CD4-positive, alpha-beta memory T cell (primary cell): ENCODE measurements around the gene STK32C. TPM values are rescaled to one million over a fixed set of nuclear protein-coding genes. Genes with fewer than 3 reads are reported as not detected.

Experiments used
- CTCF ChIA-PET: fragments of 350-600 bp; sonication (Branson Sonifier 250); formaldehyde crosslinking; loops from one replicate; lab custom pipeline; 2021; ENCODE audit warnings: inconsistent platforms; ENCODE audit not compliant: partially characterized antibody; lab: Charles Lee
- POLR2A ChIA-PET: fragments of 350-600 bp; sonication (Branson Sonifier 250); formaldehyde crosslinking; loops from one replicate; lab custom pipeline; 2021; ENCODE audit not compliant: partially characterized antibody; lab: Charles Lee
- DNase-seq, 5 donors: peaks; one replicate each; pipeline versions ENCODE4 v3.0.0 to v3.0.0-alpha.2; 2020 to 2022; ENCODE audit warnings: mixed read lengths in 1 of 5
- H3K27ac ChIP-seq: one replicate; pipeline ENCODE4 v1.7.0; 2013; ENCODE audit warnings: low read depth, low read length
- H3K27me3 ChIP-seq: 2 replicates; pipeline ENCODE4 v1.7.0; 2013; ENCODE audit warnings: mild to moderate bottlenecking, low read length, moderate library complexity; ENCODE audit not compliant: insufficient read depth
- H3K36me3 ChIP-seq: 2 replicates; pipeline ENCODE4 v1.7.0; 2013; ENCODE audit warnings: mild to moderate bottlenecking, low read length, moderate library complexity; ENCODE audit not compliant: insufficient read depth
- H3K4me1 ChIP-seq: 2 replicates; pipeline ENCODE4 v1.7.0; 2013; ENCODE audit warnings: mild to moderate bottlenecking, low read length, moderate library complexity; ENCODE audit not compliant: insufficient read depth
- H3K4me3 ChIP-seq, 2 donors: one replicate each; pipeline ENCODE4 v1.7.0; 2013; ENCODE audit warnings: low read length in 2 of 2, mild to moderate bottlenecking in 1 of 2
- H3K9me3 ChIP-seq, 2 donors: one replicate each; pipeline ENCODE4 v1.7.0; 2013; ENCODE audit warnings: low read length in 2 of 2, control low read depth in 1 of 2; ENCODE audit not compliant: control insufficient read depth in 1 of 2
- H3K27ac Mint-ChIP-seq, 7 donors: one replicate each; pipeline ENCODE4 v1.8.0; 2020 to 2021; ENCODE audit warnings: mixed read lengths in 7 of 7, mild to moderate bottlenecking in 6 of 7, inconsistent platforms in 3 of 7, moderate library complexity in 3 of 7
- H3K27me3 Mint-ChIP-seq, 2 donors: one replicate each; pipeline ENCODE4 v1.8.0; 2020 to 2021; ENCODE audit warnings: mixed read lengths in 2 of 2
- H3K36me3 Mint-ChIP-seq, 2 donors: one replicate each; pipeline ENCODE4 v1.8.0; 2020 to 2021; ENCODE audit warnings: mixed read lengths in 2 of 2, inconsistent platforms in 1 of 2, mild to moderate bottlenecking in 1 of 2
- H3K4me1 Mint-ChIP-seq, 4 donors: one replicate each; pipeline ENCODE4 v1.8.0; 2020 to 2021; ENCODE audit warnings: mixed read lengths in 4 of 4, mild to moderate bottlenecking in 1 of 4
- H3K4me3 Mint-ChIP-seq, 8 donors: one replicate each; pipeline ENCODE4 v1.8.0; 2020 to 2021; ENCODE audit warnings: mixed read lengths in 8 of 8, mild to moderate bottlenecking in 7 of 8, moderate library complexity in 6 of 8, inconsistent platforms in 3 of 8
- H3K9me3 Mint-ChIP-seq, 8 donors: one replicate each; pipeline ENCODE4 v1.8.0; 2020 to 2021; ENCODE audit warnings: mixed read lengths in 8 of 8, mild to moderate bottlenecking in 5 of 8, inconsistent platforms in 3 of 8, moderate library complexity in 1 of 8
- intact Hi-C: fragments of 100-400 bp; cut with micrococcal nuclease; formaldehyde crosslinking; loops from one replicate; pipeline ENCODE4 v1.15.1; 2023
- polyA plus RNA-seq, 2 donors: library from polyadenylated mRNA; unstranded; fragments of 300-500 nt; fragmentation: Illumina TruSeq; gene quantifications; one replicate each; pipeline ENCODE4 v1.2.3, GENCODE V29; 2021
- total RNA-seq, 2 experiments: library from RNA; stranded (reverse); gene quantifications; one replicate each; pipeline ENCODE4 v1.2.3, GENCODE V29; 2021

STK32C gene
- total and polyA plus RNA-seq, 4 experiments from 2014 or later, result 7.5 to 14.7 (median 10.6) TPM

DNA sequence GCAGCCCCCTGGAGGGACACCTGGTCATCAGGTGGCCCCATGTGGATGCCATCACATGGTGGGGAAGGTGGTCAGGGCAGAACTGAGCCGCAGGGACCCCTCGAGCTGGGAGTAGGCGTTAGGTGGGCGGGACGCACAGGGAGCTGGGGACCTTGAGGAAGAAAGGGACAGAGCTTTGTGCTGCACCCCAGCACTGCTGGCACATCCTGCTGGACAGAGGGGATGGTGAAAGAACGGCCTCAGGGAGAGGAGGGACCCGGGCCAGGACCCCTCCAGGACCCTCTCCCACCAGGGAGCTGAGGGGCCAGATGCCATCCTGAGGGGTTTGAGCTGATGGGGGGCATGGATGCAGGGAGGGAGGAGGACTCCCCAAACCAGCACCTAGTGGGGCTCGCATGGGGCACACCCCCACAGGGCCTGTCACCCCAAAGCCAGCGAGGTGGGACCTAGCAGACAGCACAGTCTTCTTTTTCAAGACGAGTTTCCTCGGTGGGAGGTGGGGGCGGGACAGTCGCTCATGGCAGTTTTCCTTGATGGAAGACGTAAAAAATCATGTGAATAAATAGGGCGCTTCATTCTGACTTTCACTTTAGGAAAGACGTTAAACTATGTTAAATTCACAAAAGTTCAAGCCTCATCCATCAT is 43.3 kb downstream of the STK32C start:
- intact Hi-C loops, result no loop called here
- Histone ChIP-seq H3K27ac (no peak overlapping the region), H3K27me3 (no peaks in the 10 kb centered on the region), H3K36me3 (no peaks in the 10 kb centered on the region), H3K4me3 (no peak overlapping the region), H3K4me1 (peaks cover 6% of the 10 kb centered on the region), H3K9me3 (no peaks in the 10 kb centered on the region)
- H3K4me3 Mint-ChIP-seq, result no peak overlapping the region
- DNase-seq, result no peak
- ChIA-PET CTCF (no interaction called here), POLR2A (no interaction called here)
- no peaks in the 10 kb centered on the region for H3K36me3 Mint-ChIP-seq
- no peaks in the 10 kb centered on the region for H3K9me3 Mint-ChIP-seq
- H3K4me1 Mint-ChIP-seq, result peaks cover 8 to 15% (median 13%) of the 10 kb centered on the region in 4 donors
- peak overlapping the region in 1 of 7 donors; percentile 62 for H3K27ac Mint-ChIP-seq
- H3K27me3 Mint-ChIP-seq, result no peaks in the 10 kb centered on the region

- H3K4me3 Mint-ChIP-seq, result no peak overlapping the region
- POLR2A ChIA-PET, result no interaction called here
- H3K27ac Mint-ChIP-seq, result no peak overlapping the region
Measured at GRCh38 chr10:132263866-132264265, 43.9 kb downstream of the STK32C start.

GRCh38 chr10:132259702-132260482 is 47.9 kb downstream of the STK32C start:
- no peak overlapping the region for H3K27ac Mint-ChIP-seq
- H3K4me1 Mint-ChIP-seq, result peaks cover 2 to 10% (median 4%) of the 10 kb centered on the region in 4 donors
- H3K36me3 Mint-ChIP-seq, result no peaks in the 10 kb centered on the region

More at GRCh38 chr10:132263866-132264265, 43.9 kb downstream of the STK32C start:
- no peak overlapping the region for H3K4me3 ChIP-seq
- H3K4me1 ChIP-seq, result peaks cover 6% of the 10 kb centered on the region
- Mint-ChIP-seq H3K36me3 (no peaks in the 10 kb centered on the region), H3K27me3 (no peaks in the 10 kb centered on the region), H3K4me1 (peaks cover 8 to 15% (median 13%) of the 10 kb centered on the region in 4 donors), H3K9me3 (no peaks in the 10 kb centered on the region)
- CTCF ChIA-PET, result no interaction called here
- no peaks in the 10 kb centered on the region for H3K9me3 ChIP-seq
- H3K27me3 ChIP-seq, result no peaks in the 10 kb centered on the region
- H3K36me3 ChIP-seq, result no peaks in the 10 kb centered on the region
- intact Hi-C loops, result no loop called here
- H3K27ac ChIP-seq, result no peak overlapping the region
- DNase-seq, result no peak

GRCh38 chr10:132258423-132258822 is 49.3 kb downstream of the STK32C start:
- no peaks in the 10 kb centered on the region for H3K27me3 ChIP-seq
- Mint-ChIP-seq H3K36me3 (no peaks in the 10 kb centered on the region), H3K4me3 (no peak overlapping the region), H3K27ac (peak overlapping the region in 1 of 7 donors; percentile 35), H3K9me3 (no peaks in the 10 kb centered on the region), H3K4me1 (peaks cover 2 to 9% (median 5%) of the 10 kb centered on the region in 4 donors), H3K27me3 (no peaks in the 10 kb centered on the region)
- H3K9me3 ChIP-seq, result no peaks in the 10 kb centered on the region
- H3K4me3 ChIP-seq, result no peak overlapping the region
- intact Hi-C loops, result no loop called here
- DNase-seq, result no peak
- H3K27ac ChIP-seq, result no peak overlapping the region
- ChIA-PET POLR2A (no interaction called here), CTCF (no interaction called here)
- H3K4me1 ChIP-seq, result peaks cover 3% of the 10 kb centered on the region
- no peaks in the 10 kb centered on the region for H3K36me3 ChIP-seq

More at GRCh38 chr10:132259702-132260482, 47.9 kb downstream of the STK32C start:
- H3K4me3 ChIP-seq, result no peak overlapping the region
- H3K27me3 ChIP-seq, result no peaks in the 10 kb centered on the region
- peaks cover 3% of the 10 kb centered on the region for H3K4me1 ChIP-seq
- no peak overlapping the region for H3K27ac ChIP-seq
- no peak overlapping the region for H3K4me3 Mint-ChIP-seq
- ChIA-PET CTCF (no interaction called here), POLR2A (no interaction called here)
- DNase-seq, result no peak
- intact Hi-C loops, result no loop called here
- H3K9me3 Mint-ChIP-seq, result no peaks in the 10 kb centered on the region
- no peaks in the 10 kb centered on the region for H3K9me3 ChIP-seq
- no peaks in the 10 kb centered on the region for H3K27me3 Mint-ChIP-seq
- no peaks in the 10 kb centered on the region for H3K36me3 ChIP-seq

DNA sequence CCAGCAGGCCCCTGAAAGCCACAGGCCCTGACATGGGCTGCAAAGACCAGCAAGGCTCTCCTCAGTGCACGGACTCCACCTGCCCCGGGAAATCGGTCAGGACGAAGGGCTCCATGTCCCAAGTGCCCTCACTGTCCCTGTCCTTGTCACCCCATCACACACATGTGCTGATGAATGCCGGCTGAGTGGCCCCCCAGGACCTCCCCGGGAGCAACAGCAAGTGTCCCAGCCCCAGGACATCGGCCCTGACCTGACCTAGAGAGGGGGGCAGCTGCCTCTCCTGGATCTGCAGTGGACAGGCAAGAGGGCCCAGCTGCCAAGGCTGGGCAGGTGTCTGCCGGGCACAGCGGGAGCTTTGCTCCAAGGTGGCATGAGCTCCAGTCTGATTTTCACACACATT is 49.8 kb downstream of the STK32C start:
- Mint-ChIP-seq H3K36me3 (no peaks in the 10 kb centered on the region), H3K9me3 (no peaks in the 10 kb centered on the region)

GRCh38 chr10:132257271-132257670 is 50.5 kb downstream of the STK32C start:
- ChIA-PET CTCF (no interaction called here), POLR2A (no interaction called here)
- Mint-ChIP-seq H3K27me3 (no peaks in the 10 kb centered on the region), H3K36me3 (no peaks in the 10 kb centered on the region), H3K9me3 (no peaks in the 10 kb centered on the region), H3K4me3 (no peak overlapping the region), H3K27ac (no peak overlapping the region), H3K4me1 (peaks cover 2 to 9% (median 5%) of the 10 kb centered on the region in 4 donors)
- intact Hi-C loops, result no loop called here
- Histone ChIP-seq H3K27ac (no peak overlapping the region), H3K9me3 (no peaks in the 10 kb centered on the region), H3K36me3 (no peaks in the 10 kb centered on the region), H3K27me3 (no peaks in the 10 kb centered on the region), H3K4me1 (peaks cover 3% of the 10 kb centered on the region), H3K4me3 (no peak overlapping the region)
- DNase-seq, result no peak

More for the DNA sequence above, 49.8 kb downstream of the STK32C start:
- no peak for DNase-seq
- CTCF ChIA-PET, result no interaction called here
- no peak overlapping the region for H3K27ac ChIP-seq
- POLR2A ChIA-PET, result no interaction called here
- H3K27me3 ChIP-seq, result no peaks in the 10 kb centered on the region
- peaks cover 2 to 9% (median 5%) of the 10 kb centered on the region in 4 donors for H3K4me1 Mint-ChIP-seq
- H3K4me1 ChIP-seq, result peaks cover 3% of the 10 kb centered on the region
- H3K36me3 ChIP-seq, result no peaks in the 10 kb centered on the region
- H3K4me3 Mint-ChIP-seq, result no peak overlapping the region
- no peak overlapping the region for H3K27ac Mint-ChIP-seq
- intact Hi-C loops, result no loop called here
- H3K4me3 ChIP-seq, result no peak overlapping the region
- no peaks in the 10 kb centered on the region for H3K9me3 ChIP-seq
- H3K27me3 Mint-ChIP-seq, result no peaks in the 10 kb centered on the region

DNA sequence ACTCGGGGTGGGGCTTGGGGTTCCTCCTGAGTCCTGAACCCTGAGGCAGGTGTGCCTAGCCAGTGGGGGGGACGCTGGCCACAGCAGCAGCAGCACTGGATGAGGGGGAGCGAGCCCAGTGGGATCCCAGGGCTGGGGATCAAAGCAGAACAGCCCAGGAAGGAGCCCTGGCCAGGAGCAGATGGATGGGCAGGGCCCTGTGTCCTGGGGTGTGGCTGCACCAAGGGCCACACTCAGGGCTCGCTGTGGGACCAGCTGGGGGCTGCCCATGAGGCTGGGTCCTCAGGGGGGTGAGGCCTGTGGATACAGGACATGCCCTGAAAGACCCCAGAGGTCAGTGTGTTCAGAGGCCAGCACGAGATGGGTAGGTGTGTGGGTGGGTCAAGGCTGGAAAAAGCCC is 50.9 kb downstream of the STK32C start:
- Histone ChIP-seq H3K27ac (no peak overlapping the region), H3K4me3 (no peak overlapping the region), H3K4me1 (peaks cover 3% of the 10 kb centered on the region), H3K36me3 (no peaks in the 10 kb centered on the region), H3K27me3 (no peaks in the 10 kb centered on the region), H3K9me3 (no peaks in the 10 kb centered on the region)
- Mint-ChIP-seq H3K36me3 (no peaks in the 10 kb centered on the region), H3K27ac (peak overlapping the region in 1 of 7 donors; percentile 78), H3K9me3 (no peaks in the 10 kb centered on the region), H3K4me1 (peaks cover 2 to 9% (median 5%) of the 10 kb centered on the region in 4 donors), H3K27me3 (no peaks in the 10 kb centered on the region), H3K4me3 (no peak overlapping the region)
- ChIA-PET CTCF (no interaction called here), POLR2A (no interaction called here)
- DNase-seq, result no peak
- intact Hi-C loops, result no loop called here
